OCI-LY3 (cell line): ENCODE measurements around the gene BASP1.
A peak's percentile ranks its signal among the peaks of the same experiment; 100 is the strongest.
"Not testable (repeated sequence)": the region's sequence is repeated elsewhere in the genome, so short reads cannot be mapped to it uniquely, and the experiment has no call there.

Experiments
- H2AFZ ChIP-seq: fragments of 200-600, 300-600 bp; shearing (Covaris generic); 2 replicates; pipeline ENCODE4 v1.6.0; 2014; ENCODE audit warnings: antibody characterized with exemption, low read depth, low read length
- H3K27ac ChIP-seq: fragments of 200-600, 300-600 bp; sonication (generic); 2 replicates; pipeline ENCODE4 v1.5.1; 2014; ENCODE audit warnings: mild to moderate bottlenecking, low read length, moderate library complexity, mixed read lengths
- H3K27me3 ChIP-seq: fragments of 200-600, 300-600 bp; sonication (generic); 2 replicates; pipeline ENCODE4 v1.6.1; 2014; ENCODE audit warnings: low read depth, low read length, mixed read lengths
- H3K36me3 ChIP-seq: fragments of 200-600, 300-600 bp; sonication (generic); replicated peaks from 2 replicates; pipeline ENCODE3; 2014; ENCODE audit warnings: low read depth, low read length, mixed read lengths
- H3K4me1 ChIP-seq: fragments of 300-600, 200-600 bp; sonication (generic); 2 replicates; pipeline ENCODE4 v1.6.1; 2014; ENCODE audit warnings: low read length, mixed read lengths
- H3K4me2 ChIP-seq: fragments of 200-600, 300-600 bp; sonication (generic); 2 replicates; pipeline ENCODE4 v1.6.1; 2014; ENCODE audit warnings: low read length, mixed read lengths
- H3K4me3 ChIP-seq: fragments of 300-600, 200-600 bp; sonication (generic); 2 replicates; pipeline ENCODE4 v1.5.1; 2014; ENCODE audit warnings: antibody characterized with exemption, mild to moderate bottlenecking, low read length, moderate library complexity
- H3K79me2 ChIP-seq: fragments of 300-600, 200-600 bp; shearing (Covaris generic); 2 replicates; pipeline ENCODE4 v1.6.1; 2014; ENCODE audit warnings: mild to moderate bottlenecking, low read length, mixed read lengths
- H3K9ac ChIP-seq: fragments of 300-600, 200-600 bp; shearing (Covaris generic); 2 replicates; pipeline ENCODE4 v1.6.0; 2014; ENCODE audit warnings: mild to moderate bottlenecking, low read length, moderate library complexity
- H3K9me3 ChIP-seq: fragments of 200-600, 300-600 bp; shearing (Covaris generic); 2 replicates; pipeline ENCODE4 v1.6.1; 2014; ENCODE audit warnings: low read length, mixed read lengths; ENCODE audit not compliant: insufficient read depth
- H4K20me1 ChIP-seq: fragments of 200-600, 300-600 bp; sonication (generic); 2 replicates; pipeline ENCODE4 v1.6.1; 2016; ENCODE audit warnings: low read length, mixed read lengths; ENCODE audit not compliant: insufficient read depth
- CTCF ChIP-seq: fragments of 200-600, 300-600 bp; sonication (generic); IDR thresholded peaks from 2 replicates; pipeline ENCODE4 v1.5.1; 2014; ENCODE audit warnings: antibody characterized with exemption, low read length, low read depth
- EZH2phosphoT487 ChIP-seq: fragments of 200-600 bp; shearing (Covaris generic); IDR thresholded peaks from 2 replicates; pipeline ENCODE4 v1.6.1; 2018; ENCODE audit warnings: antibody characterized with exemption, mixed run types, low read depth

The BASP1 gene

GRCh38 chr5:17314907-17315471 is 97.6 kb downstream of the BASP1 start:
- Histone ChIP-seq H3K27me3 (no peaks in the 10 kb centered on the region), H2AFZ (no peak overlapping the region), H3K4me3 (peak overlapping the region; percentile 24), H3K36me3 (no peaks in the 10 kb centered on the region), H3K79me2 (no peaks in the 10 kb centered on the region), H3K9ac (no peak overlapping the region), H3K27ac (no peak overlapping the region), H3K9me3 (no peaks in the 10 kb centered on the region), H4K20me1 (no peaks in the 10 kb centered on the region), H3K4me2 (peak overlapping the region; percentile 46), H3K4me1 (peaks cover 46% of the 10 kb centered on the region)
- TF ChIP-seq EZH2phosphoT487 (no peak), CTCF (no peak)

- H3K27me3 ChIP-seq, result no peaks in the 10 kb centered on the region
- 0 out of 2 replicates have a peak overlapping the region, but pooled peaks have one; percentile 88 for H3K4me2 ChIP-seq
- H4K20me1 ChIP-seq, result no peaks in the 10 kb centered on the region
- H3K9me3 ChIP-seq, result no peaks in the 10 kb centered on the region
- no peak overlapping the region for H3K9ac ChIP-seq
- no peaks in the 10 kb centered on the region for H3K79me2 ChIP-seq
- no peak overlapping the region for H3K4me3 ChIP-seq
- TF ChIP-seq EZH2phosphoT487 (no peak), CTCF (no peak)
- H3K36me3 ChIP-seq, result no peaks in the 10 kb centered on the region
- H2AFZ ChIP-seq, result no peak overlapping the region
- peaks cover 46% of the 10 kb centered on the region for H3K4me1 ChIP-seq
- H3K27ac ChIP-seq, result no peak overlapping the region
Measured at GRCh38 chr5:17315710-17316221, 98.3 kb downstream of the BASP1 start.

- H4K20me1 ChIP-seq, result no peaks in the 10 kb centered on the region
- peaks cover 46% of the 10 kb centered on the region for H3K4me1 ChIP-seq
- no peaks in the 10 kb centered on the region for H3K36me3 ChIP-seq
- no peaks in the 10 kb centered on the region for H3K9me3 ChIP-seq
- peak overlapping the region; percentile 88 for H3K4me2 ChIP-seq
- H3K4me3 ChIP-seq, result peak overlapping the region; percentile 74
- H2AFZ ChIP-seq, result no peak overlapping the region
- H3K79me2 ChIP-seq, result no peaks in the 10 kb centered on the region
- H3K27ac ChIP-seq, result peak overlapping the region; percentile 93
- no peak for TF ChIP-seq CTCF
- no peak for TF ChIP-seq EZH2phosphoT487
- peak overlapping the region; percentile 66 for H3K9ac ChIP-seq
- no peaks in the 10 kb centered on the region for H3K27me3 ChIP-seq
Measured at GRCh38 chr5:17316970-17317459, 99.6 kb downstream of the BASP1 start.

GRCh38 chr5:17317473-17317872 is 100.0 kb downstream of the BASP1 start:
- no peak overlapping the region for H2AFZ ChIP-seq

GRCh38 chr5:17319095-17319494 is 101.7 kb downstream of the BASP1 start:
- H4K20me1 ChIP-seq, H3K9me3 ChIP-seq, H3K9ac ChIP-seq, H3K27me3 ChIP-seq, H2AFZ ChIP-seq, H3K36me3 ChIP-seq, H3K79me2 ChIP-seq: not testable (repeated sequence)
- peak overlapping the region; percentile 88 for H3K4me2 ChIP-seq
- H3K4me3 ChIP-seq, result peak overlapping the region; percentile 74; the same call in 1 of the 2 replicates
- peaks cover 46% of the 10 kb centered on the region for H3K4me1 ChIP-seq
- peak overlapping the region; percentile 17; the same call in 1 of the 2 replicates for H3K27ac ChIP-seq

More at GRCh38 chr5:17317473-17317872, 100.0 kb downstream of the BASP1 start:
- TF ChIP-seq CTCF, result no peak
- TF ChIP-seq EZH2phosphoT487, result no peak
- Histone ChIP-seq H4K20me1 (no peaks in the 10 kb centered on the region), H3K4me3 (peak overlapping the region; percentile 74), H3K4me1 (peaks cover 46% of the 10 kb centered on the region), H3K9ac (peak overlapping the region; percentile 66), H3K36me3 (no peaks in the 10 kb centered on the region), H3K4me2 (peak overlapping the region; percentile 88), H3K9me3 (no peaks in the 10 kb centered on the region), H3K27me3 (no peaks in the 10 kb centered on the region), H3K27ac (peak overlapping the region; percentile 93), H3K79me2 (no peaks in the 10 kb centered on the region)
